A549 (cell line): ENCODE measurements around the gene CHRND. TPM values are rescaled to one million over a fixed set of nuclear protein-coding genes. Genes with fewer than 3 reads are reported as not detected.
A peak's percentile ranks its signal among the peaks of the same experiment; 100 is the strongest.

Experiments
- ATAC-seq, 2 experiments: fragments of 200-7000 bp in 1 of 2; fragments of >200 bp in 1 of 2; cut with Nextera tagmentation in 1 of 2; cut with Tn5 transposase in 1 of 2; 3 replicates each; pipeline versions ENCODE4 v1.8.0 to v1.9.1; 2018 to 2020; ENCODE audit warnings: mild to moderate bottlenecking in 1 of 2, moderate library complexity in 1 of 2
- CTCF ChIA-PET: fragments of 300-600 bp; sonication (Branson Sonifier 250); formaldehyde crosslinking; extraction: SDS; loops from one replicate; lab custom pipeline; 2021; ENCODE audit warnings: antibody characterized with exemption, inconsistent platforms; lab: Yijun Ruan, JAX
- POLR2A ChIA-PET: fragments of 350-600 bp; formaldehyde crosslinking; extraction: SDS; loops from one replicate; lab custom pipeline; 2021; ENCODE audit warnings: antibody characterized with exemption, inconsistent platforms; lab: Yijun Ruan, JAX
- DNase-seq, 2 experiments: peaks; one replicate each; pipeline versions ENCODE4 v3.0.0 to v3.0.0-alpha.2; 2011 to 2016; ENCODE audit warnings: low read depth in 1 of 2, low spot score in 1 of 2
- FAIRE-seq: peaks from 2 replicates; lab custom pipeline; 2011; peaks lifted over from hg19 to GRCh38; lab: Jason Lieb, UNC
- H3K27ac ChIP-seq, 2 experiments: fragments of >200 bp; sonication (Bioruptor Twin); formaldehyde crosslinking; 3 replicates each; pipeline ENCODE4 v1.5.1; 2016 to 2017
- H3K4me1 ChIP-seq: fragments of >200 bp; sonication (Bioruptor Twin); formaldehyde crosslinking; 3 replicates; pipeline ENCODE4 v1.6.1; 2016
- H3K4me2 ChIP-seq: fragments of >200 bp; sonication (Bioruptor Twin); formaldehyde crosslinking; 3 replicates; pipeline ENCODE4 v1.6.1; 2016
- H3K4me3 ChIP-seq: fragments of >200 bp; sonication (Bioruptor Twin); formaldehyde crosslinking; 3 replicates; pipeline ENCODE4 v1.5.1; 2016
- H3K9me3 ChIP-seq: fragments of >200 bp; sonication (Bioruptor Twin); formaldehyde crosslinking; 3 replicates; pipeline ENCODE4 v1.6.1; 2016
- CHD2 ChIP-seq: fragments of 150-350 bp; IDR thresholded peaks from 2 replicates; pipeline ENCODE4 v1.6.1; 2014; ENCODE audit warnings: low read length; ENCODE audit not compliant: partially characterized antibody
- EHMT2 ChIP-seq: fragments of 200-600 bp; sonication (generic); IDR thresholded peaks from 2 replicates; pipeline ENCODE4 v1.6.1; 2016; ENCODE audit warnings: antibody characterized with exemption, low read depth, mild to moderate bottlenecking, moderate library complexity
- GATA3 ChIP-seq: IDR thresholded peaks from 2 replicates; pipeline ENCODE4 v1.6.1; 2012; ENCODE audit warnings: borderline replicate concordance
- HOXB13 ChIP-seq: fragments of 250-450 bp; sonication (Bioruptor Pico); IDR thresholded peaks from 2 replicates; pipeline ENCODE4 v1.5.0; 2020; ENCODE audit warnings: low read depth, mild to moderate bottlenecking, moderate library complexity
- HOXB5 ChIP-seq: fragments of 250-450 bp; sonication (Bioruptor Pico); IDR thresholded peaks from 2 replicates; pipeline ENCODE4 v1.5.0; 2020; ENCODE audit warnings: mild to moderate bottlenecking, moderate library complexity
- JUN ChIP-seq, 2 experiments: fragments of >200 bp; sonication (Bioruptor Twin); formaldehyde crosslinking; IDR thresholded peaks; 2 replicates in 1 of 2; 3 replicates in 1 of 2; pipeline ENCODE4 v1.6.1; 2016 to 2017
- MAZ ChIP-seq: fragments of 150-350 bp; IDR thresholded peaks from 2 replicates; pipeline ENCODE4 v1.6.1; 2014; ENCODE audit warnings: antibody characterized with exemption, low read depth, low read length, borderline replicate concordance
- MYC ChIP-seq: IDR thresholded peaks from 2 replicates; pipeline ENCODE4 v1.6.1; 2012; ENCODE audit warnings: mild to moderate bottlenecking, inconsistent platforms, low read length, improper control_type of control experiment, borderline replicate concordance
- NFE2L2 ChIP-seq: fragments of 150-350 bp; conservative IDR thresholded peaks from 2 replicates; pipeline ENCODE4 v1.6.1; 2014; ENCODE audit warnings: low read length
- NPAS2 ChIP-seq: fragments of 250-450 bp; sonication (Bioruptor Pico); IDR thresholded peaks from 2 replicates; pipeline ENCODE4 v1.8.0; 2022; ENCODE audit warnings: mild to moderate bottlenecking, moderate library complexity, borderline replicate concordance
- PHF8 ChIP-seq: fragments of 200-600 bp; sonication (generic); IDR thresholded peaks from 2 replicates; pipeline ENCODE4 v1.6.1; 2016; ENCODE audit warnings: low read depth, mild to moderate bottlenecking, antibody characterized with exemption, moderate library complexity, borderline replicate concordance
- RCOR1 ChIP-seq: fragments of 150-350 bp; IDR thresholded peaks from 2 replicates; pipeline ENCODE4 v1.6.1; 2014; ENCODE audit warnings: antibody characterized with exemption, low read length, low read depth
- RNF2 ChIP-seq: fragments of 200-600 bp; sonication (generic); IDR thresholded peaks from 2 replicates; pipeline ENCODE4 v1.6.1; 2016; ENCODE audit warnings: low read depth, mild to moderate bottlenecking, antibody characterized with exemption, moderate library complexity, borderline replicate concordance
- TP53 ChIP-seq: fragments of 250-450 bp; sonication (Bioruptor Pico); IDR thresholded peaks from 2 replicates; pipeline ENCODE4 v1.5.0; 2021; ENCODE audit warnings: mild to moderate bottlenecking, moderate library complexity
- WGBS: methylation state at CpG from one replicate; pipeline ENCODE4 v1.1.6; 2017; ENCODE audit errors: missing lambda C conversion rate; 5-methylcytosine and 5-hydroxymethylcytosine counted together
- polyA plus RNA-seq, 4 experiments: library from polyadenylated mRNA; depleted of rRNA in 3 of 4; stranded (reverse); fragments of >200 nt; fragmentation: RNase III in 1 of 4; extraction: RNeasy Plus Mini Kit Qiagen cat#74134 plus additional on column Dnase treatment in 1 of 4; gene quantifications; 2 replicates in 3 of 4; 3 replicates in 1 of 4; pipeline ENCODE4 v1.2.3, GENCODE V29; 2011 to 2017
- TF ChIP-seq, protein P1 (sequence below): fragments of 250-450 bp; sonication (Bioruptor Pico); IDR thresholded peaks from 2 replicates; pipeline ENCODE4 v1.5.0; 2021; ENCODE audit warnings: mild to moderate bottlenecking, moderate library complexity, borderline replicate concordance
- TF ChIP-seq, protein P2 (sequence below): fragments of 150-350 bp; IDR thresholded peaks from 2 replicates; pipeline ENCODE4 v1.6.1; 2014; ENCODE audit warnings: low read depth, mild to moderate bottlenecking, low read length
- TF ChIP-seq, protein P3 (sequence below): IDR thresholded peaks from 2 replicates; pipeline ENCODE4 v1.6.1; 2012
- TF ChIP-seq, protein P4 (sequence below): IDR thresholded peaks from 2 replicates; pipeline ENCODE4 v1.6.1; 2012; ENCODE audit warnings: low read depth, borderline replicate concordance
- TF ChIP-seq, protein P5 (sequence below): IDR thresholded peaks from 2 replicates; pipeline ENCODE4 v1.6.1; 2012
- TF ChIP-seq, protein P6 (sequence below): fragments of >200 bp; sonication (Bioruptor Twin); formaldehyde crosslinking; IDR thresholded peaks from 2 replicates; pipeline ENCODE4 v1.6.1; 2016

Gene CHRND
- polyA plus RNA-seq, 2 of the 4 experiments (the other 2 are of a cell fraction) = not detected

- CTCF ChIA-PET = interaction anchor here (1.4 to 2.3 kb wide), 2 partner anchors 28 to 44 kb away, joined by 7 read pairs; no protein-coding TSS in a partner anchor
Observed at GRCh38 chr2:232549655-232550353, 23.8 kb downstream of the CHRND start.

DNA sequence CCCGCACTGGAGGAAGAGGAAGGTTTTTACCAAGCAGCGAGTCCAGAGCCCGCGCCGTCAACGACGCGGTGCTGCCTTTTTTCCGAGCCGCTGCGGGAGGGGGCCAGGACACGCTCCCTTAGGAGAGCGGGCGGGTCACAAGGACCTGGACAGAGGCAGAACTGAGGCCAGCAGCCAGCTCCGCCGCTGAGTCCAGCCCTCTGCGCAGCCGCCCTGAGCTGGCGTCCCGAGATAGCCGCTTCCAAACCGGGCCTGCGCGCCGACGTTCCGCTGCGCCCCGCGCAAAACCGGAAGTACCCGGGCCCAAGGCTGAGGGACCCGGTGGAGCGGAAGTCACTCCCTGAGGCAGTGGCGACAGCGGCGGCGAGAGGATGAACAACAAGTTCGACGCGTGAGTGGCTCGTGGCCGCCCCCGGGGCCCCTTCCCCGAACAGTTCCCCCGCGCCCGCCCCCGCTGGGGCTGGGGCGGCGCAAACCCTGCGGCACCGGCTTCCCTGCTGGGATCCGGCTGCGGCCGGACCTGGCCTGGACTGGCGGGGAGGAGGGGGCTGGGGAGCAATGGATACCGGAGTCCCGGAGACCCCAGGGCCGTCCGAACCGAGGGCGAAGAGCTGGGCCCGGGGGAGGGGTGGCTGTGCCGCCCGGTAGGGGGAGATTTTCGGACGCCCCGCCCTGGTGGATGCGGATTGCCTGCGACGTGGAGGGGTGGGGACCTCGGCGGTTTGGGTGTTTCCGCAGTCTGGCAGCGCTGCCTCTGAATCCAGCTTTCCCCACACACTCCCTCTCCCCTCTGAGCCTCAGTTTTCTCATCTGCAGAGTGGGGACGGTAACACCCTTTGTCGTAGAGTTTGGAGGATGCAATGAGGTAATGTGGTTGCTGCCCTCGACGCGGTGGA is 24.6 kb downstream of the CHRND start, which contains the start of the genes EIF4E2 and TIGD1:
TSS of gene EIF4E2 (plus strand) at position 336 of the 896 bp plus-strand sequence. CDS start at position 372, 36 bp downstream.
TSS of gene TIGD1 (minus strand) at position 204 of the 896 bp plus-strand sequence. CDS start 675 bp downstream, outside the sequence.
- peak within 1 kb of the TSS; percentile 95 for H3K4me3 ChIP-seq
- H3K9me3 ChIP-seq = no peaks in the 10 kb centered on the region
- ATAC-seq (peak; percentile 96 to 98), DNase-seq (peak; percentile 95 to 98), FAIRE-seq (no peak)
- peak within 1 kb of the TSS; percentile 99 for H3K27ac ChIP-seq
- H3K4me2 ChIP-seq = peak within 1 kb of the TSS; percentile 78
- 2% methylated on average over 27 of the region's 81 CpGs for WGBS
- H3K4me1 ChIP-seq = peaks cover 5% of the 10 kb centered on the region; the same call in 2 of the 3 replicates
- ChIA-PET CTCF (interaction anchor here (0.7 to 1.4 kb wide), 2 partner anchors 17 to 43 kb away, joined by 3 to 7 read pairs; no protein-coding TSS in a partner anchor), POLR2A (interaction anchor here (0.7 to 1.5 kb wide), 7 partner anchors 11 to 55 kb away, joined by 3 to 13 read pairs (median 5); no protein-coding TSS in a partner anchor)
- peak; percentile 28 for TF ChIP-seq CHD2
- TF ChIP-seq, protein P1, sequence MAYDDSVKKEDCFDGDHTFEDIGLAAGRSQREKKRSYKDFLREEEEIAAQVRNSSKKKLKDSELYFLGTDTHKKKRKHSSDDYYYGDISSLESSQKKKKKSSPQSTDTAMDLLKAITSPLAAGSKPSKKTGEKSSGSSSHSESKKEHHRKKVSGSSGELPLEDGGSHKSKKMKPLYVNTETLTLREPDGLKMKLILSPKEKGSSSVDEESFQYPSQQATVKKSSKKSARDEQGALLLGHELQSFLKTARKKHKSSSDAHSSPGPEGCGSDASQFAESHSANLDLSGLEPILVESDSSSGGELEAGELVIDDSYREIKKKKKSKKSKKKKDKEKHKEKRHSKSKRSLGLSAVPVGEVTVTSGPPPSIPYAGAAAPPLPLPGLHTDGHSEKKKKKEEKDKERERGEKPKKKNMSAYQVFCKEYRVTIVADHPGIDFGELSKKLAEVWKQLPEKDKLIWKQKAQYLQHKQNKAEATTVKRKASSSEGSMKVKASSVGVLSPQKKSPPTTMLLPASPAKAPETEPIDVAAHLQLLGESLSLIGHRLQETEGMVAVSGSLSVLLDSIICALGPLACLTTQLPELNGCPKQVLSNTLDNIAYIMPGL (CRISPR knock-in tag) = peak; percentile 79; the same call in 1 of the 2 replicates
- TF ChIP-seq, protein P2, sequence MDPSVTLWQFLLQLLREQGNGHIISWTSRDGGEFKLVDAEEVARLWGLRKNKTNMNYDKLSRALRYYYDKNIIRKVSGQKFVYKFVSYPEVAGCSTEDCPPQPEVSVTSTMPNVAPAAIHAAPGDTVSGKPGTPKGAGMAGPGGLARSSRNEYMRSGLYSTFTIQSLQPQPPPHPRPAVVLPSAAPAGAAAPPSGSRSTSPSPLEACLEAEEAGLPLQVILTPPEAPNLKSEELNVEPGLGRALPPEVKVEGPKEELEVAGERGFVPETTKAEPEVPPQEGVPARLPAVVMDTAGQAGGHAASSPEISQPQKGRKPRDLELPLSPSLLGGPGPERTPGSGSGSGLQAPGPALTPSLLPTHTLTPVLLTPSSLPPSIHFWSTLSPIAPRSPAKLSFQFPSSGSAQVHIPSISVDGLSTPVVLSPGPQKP = 0 out of 2 replicates have a peak, but pooled peaks have one; percentile 36
- no peak for TF ChIP-seq MAZ
- no peak for TF ChIP-seq RNF2
- no peak for TF ChIP-seq NFE2L2
- TF ChIP-seq, protein P3, sequence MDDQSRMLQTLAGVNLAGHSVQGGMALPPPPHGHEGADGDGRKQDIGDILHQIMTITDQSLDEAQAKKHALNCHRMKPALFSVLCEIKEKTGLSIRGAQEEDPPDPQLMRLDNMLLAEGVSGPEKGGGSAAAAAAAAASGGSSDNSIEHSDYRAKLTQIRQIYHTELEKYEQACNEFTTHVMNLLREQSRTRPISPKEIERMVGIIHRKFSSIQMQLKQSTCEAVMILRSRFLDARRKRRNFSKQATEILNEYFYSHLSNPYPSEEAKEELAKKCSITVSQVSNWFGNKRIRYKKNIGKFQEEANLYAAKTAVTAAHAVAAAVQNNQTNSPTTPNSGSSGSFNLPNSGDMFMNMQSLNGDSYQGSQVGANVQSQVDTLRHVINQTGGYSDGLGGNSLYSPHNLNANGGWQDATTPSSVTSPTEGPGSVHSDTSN = 0 out of 2 replicates have a peak, but pooled peaks have one; percentile 54
- no peak for TF ChIP-seq HOXB13 (CRISPR knock-in tag)
- TF ChIP-seq HOXB5 = no peak
- peak; percentile 75; the same call in 1 of the 2 replicates for TF ChIP-seq RCOR1
- TF ChIP-seq, protein P4, sequence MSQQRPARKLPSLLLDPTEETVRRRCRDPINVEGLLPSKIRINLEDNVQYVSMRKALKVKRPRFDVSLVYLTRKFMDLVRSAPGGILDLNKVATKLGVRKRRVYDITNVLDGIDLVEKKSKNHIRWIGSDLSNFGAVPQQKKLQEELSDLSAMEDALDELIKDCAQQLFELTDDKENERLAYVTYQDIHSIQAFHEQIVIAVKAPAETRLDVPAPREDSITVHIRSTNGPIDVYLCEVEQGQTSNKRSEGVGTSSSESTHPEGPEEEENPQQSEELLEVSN = peak; percentile 88
- peak; percentile 38; the same call in 1 of the 2 replicates for TF ChIP-seq TP53 (CRISPR knock-in tag)
- peak; percentile 86 to 97; a peak in 4 of 5 replicates for TF ChIP-seq JUN (IDR thresholded peaks at IDR 0.05)
- TF ChIP-seq, protein P5, sequence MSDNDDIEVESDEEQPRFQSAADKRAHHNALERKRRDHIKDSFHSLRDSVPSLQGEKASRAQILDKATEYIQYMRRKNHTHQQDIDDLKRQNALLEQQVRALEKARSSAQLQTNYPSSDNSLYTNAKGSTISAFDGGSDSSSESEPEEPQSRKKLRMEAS = peak; percentile 89
- TF ChIP-seq PHF8 = peak; percentile 79
- no peak for TF ChIP-seq NPAS2 (CRISPR knock-in tag)
- TF ChIP-seq, protein P6, sequence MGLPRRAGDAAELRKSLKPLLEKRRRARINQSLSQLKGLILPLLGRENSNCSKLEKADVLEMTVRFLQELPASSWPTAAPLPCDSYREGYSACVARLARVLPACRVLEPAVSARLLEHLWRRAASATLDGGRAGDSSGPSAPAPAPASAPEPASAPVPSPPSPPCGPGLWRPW = no peak
- TF ChIP-seq MYC = peak; percentile 19; the same call in 1 of the 2 replicates

More at GRCh38 chr2:232549655-232550353, 23.8 kb downstream of the CHRND start:
- peak overlapping the region; percentile 78 for H3K4me2 ChIP-seq
- H3K9me3 ChIP-seq = no peaks in the 10 kb centered on the region
- H3K4me3 ChIP-seq = peak overlapping the region; percentile 95
- 16% methylated on average over 21 of the region's 21 CpGs for WGBS
- TF ChIP-seq, protein P1 (CRISPR knock-in tag) = no peak
- TF ChIP-seq PHF8 = no peak; the same call in 1 of the 2 replicates
- no peak for TF ChIP-seq GATA3
- no peak for TF ChIP-seq JUN (IDR thresholded peaks at IDR 0.05)
- TF ChIP-seq EHMT2 = no peak
- FAIRE-seq (no peak), DNase-seq (peak in 1 of 2 experiments; percentile 37), ATAC-seq (peak in 1 of 2 experiments; percentile 5; a peak in 5 of 6 replicates)
- H3K4me1 ChIP-seq = peaks cover 5% of the 10 kb centered on the region; the same call in 2 of the 3 replicates
- POLR2A ChIA-PET = interaction anchor here (1.0 to 1.5 kb wide), 5 partner anchors 18 to 56 kb away, joined by 3 to 13 read pairs (median 4); no protein-coding TSS in a partner anchor
- H3K27ac ChIP-seq = peak overlapping the region; percentile 99
